IMR-90 (cell line): ENCODE measurements around the gene LTF. TPM values are rescaled to one million over a fixed set of nuclear protein-coding genes. Genes with fewer than 3 reads are reported as not detected.

ENCODE experiments used
- ATAC-seq: fragments of 200-7000 bp; cut with Tn5 transposase; 2 replicates; pipeline ENCODE4 v1.9.1; 2020; ENCODE audit warnings: low read depth, mild to moderate bottlenecking, moderate library complexity
- BruUV-seq: library from RNA; stranded (reverse); fragments of 400-500 nt; replicated peaks from 2 replicates; lab custom pipeline; 2021; lab: Mats Ljungman, UMichigan
- CTCF ChIA-PET: fragments of 300-600 bp; formaldehyde crosslinking; extraction: SDS; loops from one replicate; lab custom pipeline; 2021; ENCODE audit warnings: antibody characterized with exemption; lab: Yijun Ruan, JAX
- POLR2A ChIA-PET: fragments of 300-600 bp; sonication (Branson Sonifier 250); formaldehyde crosslinking; loops from one replicate; lab custom pipeline; 2022; ENCODE audit warnings: antibody characterized with exemption; ENCODE audit not compliant: unreplicated experiment; lab: Charles Lee
- DNase-seq: peaks from one replicate; pipeline ENCODE4 v3.0.0; 2013
- H2AFZ ChIP-seq: replicated peaks from 2 replicates; pipeline ENCODE3; 2013; ENCODE audit warnings: low read length, mild to moderate bottlenecking; ENCODE audit not compliant: poor library complexity
- H2AK5ac ChIP-seq: 2 replicates; pipeline ENCODE4 v1.6.1; 2013; ENCODE audit warnings: low read depth, low read length, inconsistent platforms
- H2AK9ac ChIP-seq: replicated peaks from 2 replicates; pipeline ENCODE3; 2013; ENCODE audit warnings: mild to moderate bottlenecking, low read depth, low read length, moderate library complexity; ENCODE audit not compliant: poor library complexity
- H2BK120ac ChIP-seq: 2 replicates; pipeline ENCODE4 v1.6.1; 2013; ENCODE audit warnings: low read depth, low read length, inconsistent platforms
- H2BK15ac ChIP-seq: 3 replicates; pipeline ENCODE4 v1.6.1; 2013; ENCODE audit warnings: low read depth, low read length, inconsistent platforms
- H2BK20ac ChIP-seq: 2 replicates; pipeline ENCODE4 v1.6.1; 2013; ENCODE audit warnings: low read depth, mild to moderate bottlenecking, inconsistent platforms, low read length, moderate library complexity
- H2BK5ac ChIP-seq: 2 replicates; pipeline ENCODE4 v1.6.1; 2013; ENCODE audit warnings: mild to moderate bottlenecking, low read depth, low read length, inconsistent platforms; ENCODE audit not compliant: poor library complexity, severe bottlenecking
- H3K14ac ChIP-seq: replicated peaks from 2 replicates; pipeline ENCODE4 v1.6.1; 2013; ENCODE audit warnings: low read depth, low read length, inconsistent platforms
- H3K18ac ChIP-seq: 2 replicates; pipeline ENCODE4 v1.6.1; 2013; ENCODE audit warnings: low read depth, low read length, control low read depth
- H3K23ac ChIP-seq: 2 replicates; pipeline ENCODE4 v1.6.1; 2013; ENCODE audit warnings: low read depth, low read length, inconsistent platforms
- H3K27ac ChIP-seq: 2 replicates; pipeline ENCODE4 v1.5.1; 2013; ENCODE audit warnings: mild to moderate bottlenecking, control low read depth, low read length; ENCODE audit not compliant: insufficient read depth
- H3K27me3 ChIP-seq: 2 replicates; pipeline ENCODE4 v1.6.1; 2013; ENCODE audit warnings: low read length; ENCODE audit not compliant: control insufficient read depth, insufficient read depth
- H3K36me3 ChIP-seq: 2 replicates; pipeline ENCODE4 v1.6.1; 2013; ENCODE audit warnings: low read length, mixed read lengths; ENCODE audit not compliant: control insufficient read depth, insufficient read depth
- H3K4ac ChIP-seq: 2 replicates; pipeline ENCODE4 v1.6.1; 2013; ENCODE audit warnings: low read depth, low read length, inconsistent platforms
- H3K4me1 ChIP-seq: 2 replicates; pipeline ENCODE4 v1.6.1; 2013; ENCODE audit warnings: low read length, mixed read lengths; ENCODE audit not compliant: control insufficient read depth, insufficient read depth
- H3K4me2 ChIP-seq: 2 replicates; pipeline ENCODE4 v1.6.1; 2013; ENCODE audit warnings: low read depth, mild to moderate bottlenecking, control low read depth, low read length, moderate library complexity
- H3K4me3 ChIP-seq: 2 replicates; pipeline ENCODE4 v1.5.1; 2013; ENCODE audit warnings: low read depth, mild to moderate bottlenecking, control low read depth, low read length, moderate library complexity; ENCODE audit not compliant: insufficient read depth
- H3K56ac ChIP-seq: 2 replicates; pipeline ENCODE4 v1.6.1; 2013; ENCODE audit warnings: low read length, inconsistent platforms; ENCODE audit not compliant: insufficient read depth; ENCODE audit errors: extremely low read depth
- H3K79me1 ChIP-seq, 2 experiments: 2 replicates each; pipeline ENCODE4 v1.6.1; 2013; ENCODE audit warnings: low read length in 2 of 2, inconsistent platforms in 1 of 2, low read depth in 1 of 2
- H3K9ac ChIP-seq: 2 replicates; pipeline ENCODE4 v1.6.1; 2013; ENCODE audit warnings: low read depth, low read length, control low read depth
- H3K9me1 ChIP-seq: 2 replicates; pipeline ENCODE4 v1.6.1; 2013; ENCODE audit warnings: low read length, inconsistent platforms; ENCODE audit not compliant: insufficient read depth
- H3K9me3 ChIP-seq: 2 replicates; pipeline ENCODE4 v1.6.1; 2013; ENCODE audit warnings: low read length; ENCODE audit not compliant: control insufficient read depth, insufficient read depth
- H4K20me1 ChIP-seq: 2 replicates; pipeline ENCODE4 v1.6.1; 2013; ENCODE audit warnings: low read length, inconsistent platforms; ENCODE audit not compliant: insufficient read depth
- H4K5ac ChIP-seq: 2 replicates; pipeline ENCODE4 v1.6.1; 2013; ENCODE audit warnings: mild to moderate bottlenecking, low read depth, low read length, control low read depth
- H4K8ac ChIP-seq, 2 experiments: 2 replicates each; pipeline ENCODE4 v1.6.1; 2013; ENCODE audit warnings: low read depth in 2 of 2, low read length in 2 of 2, control low read depth in 1 of 2, inconsistent platforms in 1 of 2
- H4K91ac ChIP-seq: 2 replicates; pipeline ENCODE4 v1.6.1; 2013; ENCODE audit warnings: low read depth, low read length, inconsistent platforms; ENCODE audit not compliant: insufficient read depth
- BHLHE40 ChIP-seq: fragments of 150-350 bp; IDR thresholded peaks from 2 replicates; pipeline ENCODE4 v1.6.1; 2016; ENCODE audit warnings: mild to moderate bottlenecking, low read depth, low read length
- CEBPB ChIP-seq: IDR thresholded peaks from 2 replicates; pipeline ENCODE4 v1.6.1; 2012; ENCODE audit warnings: low read depth, low read length, improper control_type of control experiment
- CHD1 ChIP-seq: IDR thresholded peaks from 2 replicates; pipeline ENCODE4 v1.6.1; 2012; ENCODE audit warnings: low read depth, low read length, improper control_type of control experiment
- ELK1 ChIP-seq: fragments of 150-350 bp; IDR thresholded peaks from 2 replicates; pipeline ENCODE4 v1.6.1; 2016; ENCODE audit warnings: low read depth, mild to moderate bottlenecking, low read length, moderate library complexity, borderline replicate concordance
- FOS ChIP-seq: fragments of 150-350 bp; IDR thresholded peaks from 2 replicates; pipeline ENCODE4 v1.6.1; 2016; ENCODE audit warnings: low read depth, low read length
- MAFK ChIP-seq: IDR thresholded peaks from 2 replicates; pipeline ENCODE4 v1.6.1; 2012; ENCODE audit warnings: low read depth, low read length, improper control_type of control experiment
- MXI1 ChIP-seq: IDR thresholded peaks from 2 replicates; pipeline ENCODE4 v1.6.1; 2012; ENCODE audit warnings: low read depth, mild to moderate bottlenecking, low read length, moderate library complexity, borderline replicate concordance
- NFE2L2 ChIP-seq: fragments of 150-350 bp; IDR thresholded peaks from 2 replicates; pipeline ENCODE4 v1.6.1; 2016; ENCODE audit warnings: low read depth, mild to moderate bottlenecking, low read length
- POLR2A ChIP-seq: IDR thresholded peaks from 2 replicates; pipeline ENCODE4 v1.6.1; 2012; ENCODE audit warnings: mild to moderate bottlenecking, low read depth, low read length
- RAD21 ChIP-seq: IDR thresholded peaks from 2 replicates; pipeline ENCODE4 v1.6.1; 2012; ENCODE audit warnings: low read length, improper control_type of control experiment
- RFX5 ChIP-seq: IDR thresholded peaks from 2 replicates; pipeline ENCODE4 v1.8.0; 2012; ENCODE audit warnings: low read depth, mild to moderate bottlenecking, low read length, moderate library complexity
- SMC3 ChIP-seq: fragments of 150-350 bp; IDR thresholded peaks from 2 replicates; pipeline ENCODE4 v1.6.1; 2016; ENCODE audit warnings: low read depth, mild to moderate bottlenecking, antibody characterized with exemption, low read length, moderate library complexity
- WGBS, 2 experiments: methylation state at CpG; one replicate each; pipeline versions ENCODE4 v1.1.5 to v1.1.7; 2013; ENCODE audit warnings: missing lambda C conversion rate in 2 of 2; ENCODE audit not compliant: insufficient read length in 1 of 2; ENCODE audit errors: extremely low coverage in 2 of 2; 5-methylcytosine and 5-hydroxymethylcytosine counted together
- dilution Hi-C: fragments of 300-500 bp; cut with HindIII; formaldehyde crosslinking; loops from one replicate; pipeline ENCODE4 v1.14.3; 2018; ENCODE audit warnings: low sequenced_read_pairs; ENCODE audit not compliant: unreplicated experiment
- in situ Hi-C: fragments of 300-500 bp; cut with MboI; formaldehyde crosslinking; loops from 3 replicates; pipeline ENCODE4 v1.14.3; 2019; ENCODE audit warnings: low sequenced_read_pairs, inconsistent platforms, mixed read lengths
- intact Hi-C: fragments of 100-400 bp; cut with micrococcal nuclease; formaldehyde crosslinking; loops from 2 replicates; pipeline ENCODE4 v1.10.0; 2022
- polyA plus RNA-seq, 3 experiments: library from polyadenylated mRNA; depleted of rRNA; stranded (reverse); fragments of >200 nt; gene quantifications; 2 replicates each; pipeline ENCODE4 v1.2.3, GENCODE V29; 2012; ENCODE audit warnings: low replicate concordance in 1 of 3
- total RNA-seq: library from RNA; depleted of rRNA; stranded (reverse); fragments of >200 nt; gene quantifications from 2 replicates; pipeline ENCODE4 v1.2.3, GENCODE V29; 2012
- TF ChIP-seq, protein P1 (sequence below): fragments of 150-350 bp; IDR thresholded peaks from 2 replicates; pipeline ENCODE4 v1.6.1; 2017; ENCODE audit warnings: mild to moderate bottlenecking, antibody characterized with exemption, low read length, low read depth
- TF ChIP-seq, protein P2 (sequence below): conservative IDR thresholded peaks from 2 replicates; pipeline ENCODE4 v1.5.1; 2012; ENCODE audit warnings: mild to moderate bottlenecking, low read depth, low read length, improper control_type of control experiment

Gene LTF
- total and polyA plus RNA-seq, 2 of the 4 experiments (the other 2 are of a cell fraction) = not detected

- H3K4me2 ChIP-seq = no peak overlapping the region
- BruUV-seq = no TSS peak
- H3K36me3 ChIP-seq = no peaks in the 10 kb centered on the region
- WGBS, 2 experiments = 100% methylated on average over 1 of the region's 2 CpGs; no CpG with 5 or more reads in 1 of the 2 experiments
- H2AK5ac ChIP-seq = no peak overlapping the region
- no peak overlapping the region for H3K23ac ChIP-seq
- H3K27ac ChIP-seq = no peak overlapping the region
- no peak overlapping the region for H4K8ac ChIP-seq
- no peak for ATAC-seq
- H3K4ac ChIP-seq = no peak overlapping the region
- H2AFZ ChIP-seq = no peak overlapping the region
- H2BK20ac ChIP-seq = no peak overlapping the region
- no peak overlapping the region for H2BK5ac ChIP-seq
- peaks cover 3% of the 10 kb centered on the region; the same call in 1 of the 2 replicates for H3K9me1 ChIP-seq
- intact Hi-C loops (no loop called here), dilution Hi-C loops (no loop called here), in situ Hi-C loops (no loop called here)
- H2BK120ac ChIP-seq = no peak overlapping the region
- TF ChIP-seq FOS (no peak), SMC3 (no peak), RAD21 (no peak), BHLHE40 (no peak), MAFK (no peak), NFE2L2 (no peak), ELK1 (no peak), MXI1 (no peak), CHD1 (no peak), CEBPB (no peak), POLR2A (no peak), RFX5 (no peak)
- TF ChIP-seq, protein P1, sequence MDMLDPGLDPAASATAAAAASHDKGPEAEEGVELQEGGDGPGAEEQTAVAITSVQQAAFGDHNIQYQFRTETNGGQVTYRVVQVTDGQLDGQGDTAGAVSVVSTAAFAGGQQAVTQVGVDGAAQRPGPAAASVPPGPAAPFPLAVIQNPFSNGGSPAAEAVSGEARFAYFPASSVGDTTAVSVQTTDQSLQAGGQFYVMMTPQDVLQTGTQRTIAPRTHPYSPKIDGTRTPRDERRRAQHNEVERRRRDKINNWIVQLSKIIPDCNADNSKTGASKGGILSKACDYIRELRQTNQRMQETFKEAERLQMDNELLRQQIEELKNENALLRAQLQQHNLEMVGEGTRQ = no peak
- TF ChIP-seq, protein P2, sequence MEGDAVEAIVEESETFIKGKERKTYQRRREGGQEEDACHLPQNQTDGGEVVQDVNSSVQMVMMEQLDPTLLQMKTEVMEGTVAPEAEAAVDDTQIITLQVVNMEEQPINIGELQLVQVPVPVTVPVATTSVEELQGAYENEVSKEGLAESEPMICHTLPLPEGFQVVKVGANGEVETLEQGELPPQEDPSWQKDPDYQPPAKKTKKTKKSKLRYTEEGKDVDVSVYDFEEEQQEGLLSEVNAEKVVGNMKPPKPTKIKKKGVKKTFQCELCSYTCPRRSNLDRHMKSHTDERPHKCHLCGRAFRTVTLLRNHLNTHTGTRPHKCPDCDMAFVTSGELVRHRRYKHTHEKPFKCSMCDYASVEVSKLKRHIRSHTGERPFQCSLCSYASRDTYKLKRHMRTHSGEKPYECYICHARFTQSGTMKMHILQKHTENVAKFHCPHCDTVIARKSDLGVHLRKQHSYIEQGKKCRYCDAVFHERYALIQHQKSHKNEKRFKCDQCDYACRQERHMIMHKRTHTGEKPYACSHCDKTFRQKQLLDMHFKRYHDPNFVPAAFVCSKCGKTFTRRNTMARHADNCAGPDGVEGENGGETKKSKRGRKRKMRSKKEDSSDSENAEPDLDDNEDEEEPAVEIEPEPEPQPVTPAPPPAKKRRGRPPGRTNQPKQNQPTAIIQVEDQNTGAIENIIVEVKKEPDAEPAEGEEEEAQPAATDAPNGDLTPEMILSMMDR = no peak
- H3K9me3 ChIP-seq = no peaks in the 10 kb centered on the region
- H4K5ac ChIP-seq = no peak overlapping the region
- no peak overlapping the region for H2BK15ac ChIP-seq
- CTCF ChIA-PET = no interaction called here
- no peak overlapping the region for H4K91ac ChIP-seq
- H3K27me3 ChIP-seq = no peaks in the 10 kb centered on the region; the same call in 1 of the 2 replicates
- H3K56ac ChIP-seq = no peak overlapping the region
- H3K18ac ChIP-seq = no peak overlapping the region
- peaks cover 12% of the 10 kb centered on the region for H3K4me1 ChIP-seq
- no peaks in the 10 kb centered on the region for H4K20me1 ChIP-seq
- no peak overlapping the region for H2AK9ac ChIP-seq
- POLR2A ChIA-PET = no interaction called here
- H3K9ac ChIP-seq = no peak overlapping the region
- no peak overlapping the region for H3K14ac ChIP-seq
- H3K4me3 ChIP-seq = no peak overlapping the region
- no peaks in the 10 kb centered on the region for H3K79me1 ChIP-seq
- DNase-seq = no peak
Measured at GRCh38 chr3:46401579-46401978, 63.1 kb downstream of the LTF start.
